Stomach (tissue), 4 donors: ENCODE results near the gene SUN1.

Experiments
- CTCF ChIP-seq, 7 experiments: fragments of 450-650 bp in 4 of 7; fragments of 200-600 bp in 3 of 7; sonication (generic) in 3 of 7; IDR thresholded peaks; one replicate each; pipeline ENCODE4 v1.5.1; 2016 to 2019; ENCODE audit warnings: antibody characterized with exemption in 7 of 7, control low read depth in 2 of 7, mild to moderate bottlenecking in 1 of 7
- EP300 ChIP-seq: sonication (generic); formaldehyde crosslinking; IDR thresholded peaks from one replicate; pipeline ENCODE4 v1.6.1; 2017; ENCODE audit warnings: antibody characterized with exemption
- POLR2A ChIP-seq, 4 donors: fragments of 450-650 bp; IDR thresholded peaks; one replicate each; pipeline ENCODE4 v1.6.1; 2016; ENCODE audit warnings: antibody characterized with exemption in 4 of 4, control low read depth in 2 of 4, mild to moderate bottlenecking in 1 of 4, moderate library complexity in 1 of 4
- POLR2AphosphoS5 ChIP-seq, 3 donors: sonication (generic); formaldehyde crosslinking; IDR thresholded peaks; one replicate each; pipeline ENCODE4 v1.6.1; 2016; ENCODE audit warnings: antibody characterized with exemption in 3 of 3

GRCh38 chr7:877312-878232 lies 45.3 kb downstream of the SUN1 start:
- TF ChIP-seq CTCF (IDR thresholded peaks at IDR 0.05) (no peak), POLR2A (IDR thresholded peaks at IDR 0.05) (no peak), EP300 (no peak), POLR2AphosphoS5 (IDR thresholded peaks at IDR 0.05) (no peak)
